H9 (cell line): Measurements from ENCODE around the gene ADAMTS17. TPM values are rescaled to one million over a fixed set of nuclear protein-coding genes. Genes with fewer than 3 reads are reported as not detected.

Source experiments
- DNase-seq: peaks from one replicate; pipeline ENCODE4 v3.0.0-alpha.2; 2017
- H2AFZ ChIP-seq: one replicate; pipeline ENCODE4 v1.6.1; 2013; ENCODE audit warnings: mild to moderate bottlenecking, low read length, control low read depth, moderate library complexity
- H2AK5ac ChIP-seq: 2 replicates; pipeline ENCODE4 v1.6.1; 2013; ENCODE audit warnings: low read length, control low read depth, mixed read lengths; ENCODE audit not compliant: insufficient read length
- H2BK120ac ChIP-seq: one replicate; pipeline ENCODE4 v1.6.1; 2013; ENCODE audit warnings: low read depth, mild to moderate bottlenecking, low read length, control low read depth, inconsistent platforms; ENCODE audit not compliant: poor library complexity, severe bottlenecking
- H2BK12ac ChIP-seq: 2 replicates; pipeline ENCODE4 v1.6.1; 2013; ENCODE audit warnings: low read length, control low read depth, mixed read lengths, low read depth; ENCODE audit not compliant: insufficient read length
- H2BK15ac ChIP-seq: 2 replicates; pipeline ENCODE4 v1.6.1; 2013; ENCODE audit warnings: low read depth, low read length, control low read depth
- H2BK20ac ChIP-seq: one replicate; pipeline ENCODE4 v1.6.1; 2013; ENCODE audit warnings: low read depth, mild to moderate bottlenecking, low read length, control low read depth, inconsistent platforms; ENCODE audit not compliant: poor library complexity, severe bottlenecking
- H2BK5ac ChIP-seq: 2 replicates; pipeline ENCODE4 v1.6.1; 2013; ENCODE audit warnings: low read length, control low read depth, mixed read lengths; ENCODE audit not compliant: insufficient read length
- H3K14ac ChIP-seq: 2 replicates; pipeline ENCODE4 v1.6.1; 2013; ENCODE audit warnings: low read length, control low read depth; ENCODE audit not compliant: insufficient read depth
- H3K18ac ChIP-seq: 2 replicates; pipeline ENCODE4 v1.6.1; 2013; ENCODE audit warnings: low read depth, mild to moderate bottlenecking, mixed read lengths, low read length, control low read depth; ENCODE audit not compliant: insufficient read length
- H3K23ac ChIP-seq: 2 replicates; pipeline ENCODE4 v1.6.1; 2013; ENCODE audit warnings: low read length, control low read depth, mixed read lengths, low read depth; ENCODE audit not compliant: insufficient read length
- H3K23me2 ChIP-seq: 2 replicates; pipeline ENCODE4 v1.6.1; 2013; ENCODE audit warnings: low read depth, mild to moderate bottlenecking, mixed read lengths, low read length, control low read depth; ENCODE audit not compliant: insufficient read length, poor library complexity, severe bottlenecking
- H3K27ac ChIP-seq: 2 replicates; pipeline ENCODE4 v1.5.1; 2013; ENCODE audit warnings: low read length, control low read depth, mixed read lengths, low read depth; ENCODE audit not compliant: insufficient read length
- H3K27me3 ChIP-seq: 2 replicates; pipeline ENCODE4 v1.6.1; 2013; ENCODE audit warnings: low read length, control low read depth, inconsistent platforms; ENCODE audit not compliant: insufficient read depth
- H3K4ac ChIP-seq: 2 replicates; pipeline ENCODE4 v1.6.1; 2013; ENCODE audit warnings: low read depth, mild to moderate bottlenecking, control low read depth, inconsistent platforms, low read length, moderate library complexity
- H3K4me1 ChIP-seq: 2 replicates; pipeline ENCODE4 v1.6.1; 2013; ENCODE audit warnings: low read length, control low read depth, inconsistent platforms; ENCODE audit not compliant: insufficient read depth
- H3K4me2 ChIP-seq: 2 replicates; pipeline ENCODE4 v1.6.1; 2013; ENCODE audit warnings: low read length, control low read depth, mixed read lengths; ENCODE audit not compliant: insufficient read length, insufficient read depth
- H3K56ac ChIP-seq: 2 replicates; pipeline ENCODE4 v1.6.1; 2013; ENCODE audit warnings: low read depth, mild to moderate bottlenecking, mixed read lengths, low read length, control low read depth; ENCODE audit not compliant: insufficient read length
- H3K79me1 ChIP-seq: 2 replicates; pipeline ENCODE4 v1.6.1; 2013; ENCODE audit warnings: low read depth, mild to moderate bottlenecking, moderate library complexity, low read length, control low read depth, inconsistent platforms; ENCODE audit not compliant: insufficient read depth, poor library complexity, severe bottlenecking
- H3K79me2 ChIP-seq: 2 replicates; pipeline ENCODE4 v1.6.1; 2013; ENCODE audit warnings: low read length, control low read depth, inconsistent platforms; ENCODE audit not compliant: insufficient read depth
- H3K9ac ChIP-seq: 2 replicates; pipeline ENCODE4 v1.6.1; 2013; ENCODE audit warnings: low read length, control low read depth, mixed read lengths; ENCODE audit not compliant: insufficient read length; ENCODE audit errors: extremely low read depth
- H3K9me3 ChIP-seq: one replicate; pipeline ENCODE4 v1.6.1; 2013; ENCODE audit warnings: low read depth, low read length, inconsistent platforms; ENCODE audit not compliant: control insufficient read depth
- H3T11ph ChIP-seq: one replicate; pipeline ENCODE4 v1.6.1; 2013; ENCODE audit warnings: mild to moderate bottlenecking, low read length, control low read depth, inconsistent platforms
- H4K20me1 ChIP-seq: one replicate; pipeline ENCODE4 v1.6.1; 2013; ENCODE audit not compliant: control insufficient read depth, insufficient read length, insufficient read depth
- H4K5ac ChIP-seq: 2 replicates; pipeline ENCODE4 v1.6.1; 2013; ENCODE audit warnings: low read depth, mild to moderate bottlenecking, mixed read lengths, low read length, control low read depth; ENCODE audit not compliant: insufficient read length
- H4K8ac ChIP-seq: replicated peaks from 2 replicates; pipeline ENCODE4 v1.6.1; 2013; ENCODE audit warnings: low read length, control low read depth, mixed read lengths, low read depth; ENCODE audit not compliant: insufficient read length
- H4K91ac ChIP-seq: 2 replicates; pipeline ENCODE4 v1.6.1; 2013; ENCODE audit warnings: low read depth, mild to moderate bottlenecking, moderate library complexity, mixed read lengths, low read length, control low read depth; ENCODE audit not compliant: insufficient read length
- H3K27ac Mint-ChIP-seq, 3 experiments: 2 replicates in 2 of 3; 3 replicates in 1 of 3; pipeline ENCODE4 v1.8.0; 2020 to 2021; ENCODE audit warnings: mixed read lengths in 3 of 3, mild to moderate bottlenecking in 1 of 3, moderate library complexity in 1 of 3
- H3K27me3 Mint-ChIP-seq: 2 replicates; pipeline ENCODE4 v1.8.0; 2021; ENCODE audit warnings: low read depth, mild to moderate bottlenecking, moderate library complexity, mixed read lengths
- H3K36me3 Mint-ChIP-seq, 3 experiments: 2 replicates in 2 of 3; 3 replicates in 1 of 3; pipeline ENCODE4 v1.8.0; 2020 to 2021; ENCODE audit warnings: low read depth in 3 of 3, mixed read lengths in 3 of 3; ENCODE audit not compliant: insufficient read depth in 1 of 3
- H3K4me1 Mint-ChIP-seq, 2 experiments: 2 replicates each; pipeline ENCODE4 v1.8.0; 2020; ENCODE audit warnings: mixed read lengths in 2 of 2
- H3K4me3 Mint-ChIP-seq, 2 experiments: 2 replicates in 1 of 2; 3 replicates in 1 of 2; pipeline ENCODE4 v1.8.0; 2020 to 2021; ENCODE audit warnings: mild to moderate bottlenecking in 2 of 2, mixed read lengths in 2 of 2, moderate library complexity in 1 of 2
- H3K9me3 Mint-ChIP-seq, 2 experiments: 2 replicates in 1 of 2; 3 replicates in 1 of 2; pipeline ENCODE4 v1.8.0; 2020; ENCODE audit warnings: mild to moderate bottlenecking in 2 of 2, mixed read lengths in 2 of 2, moderate library complexity in 1 of 2
- WGBS: extraction: QIAGEN DNeasy Blood & Tissue Kit; methylation state at CpG from one replicate; pipeline ENCODE4 v1.1.7; 2013; ENCODE audit warnings: missing lambda C conversion rate, low lambda C conversion rate, mixed read lengths; ENCODE audit not compliant: insufficient read length; ENCODE audit errors: extremely low coverage; 5-methylcytosine and 5-hydroxymethylcytosine counted together
- total RNA-seq: library from RNA; stranded (reverse); gene quantifications from 2 replicates; pipeline ENCODE4 v1.2.1, GENCODE V29; 2021
- TF ChIP-seq, protein P1 (sequence below): fragments of 200-600 bp; sonication (generic); conservative IDR thresholded peaks from 3 replicates; pipeline ENCODE4 v1.8.0; 2021; ENCODE audit warnings: antibody characterized with exemption, mild to moderate bottlenecking

ADAMTS17 gene
- total RNA-seq, 1 experiment from 2014 or later = 2.9 TPM

DNA sequence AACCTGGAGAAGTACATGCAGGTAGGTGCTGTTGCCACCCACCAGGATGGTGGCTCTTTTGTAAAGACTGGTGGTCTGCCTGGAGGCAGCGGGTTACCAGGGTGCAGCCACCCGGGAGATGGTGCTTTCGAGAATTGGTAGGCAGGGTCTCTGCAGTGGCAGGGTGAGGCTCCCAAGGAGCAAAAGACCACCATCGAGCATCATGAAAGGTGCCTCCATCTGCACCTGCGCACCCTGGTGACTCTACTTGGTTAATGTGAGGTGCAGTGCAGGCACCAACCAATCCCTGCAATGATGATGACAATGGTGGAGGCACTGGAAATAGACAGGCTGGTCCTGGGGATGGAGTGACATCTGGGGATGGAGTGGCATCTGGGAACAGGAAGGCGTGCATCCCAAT lies 236.7 kb downstream of the ADAMTS17 start:
- TF ChIP-seq, protein P1, sequence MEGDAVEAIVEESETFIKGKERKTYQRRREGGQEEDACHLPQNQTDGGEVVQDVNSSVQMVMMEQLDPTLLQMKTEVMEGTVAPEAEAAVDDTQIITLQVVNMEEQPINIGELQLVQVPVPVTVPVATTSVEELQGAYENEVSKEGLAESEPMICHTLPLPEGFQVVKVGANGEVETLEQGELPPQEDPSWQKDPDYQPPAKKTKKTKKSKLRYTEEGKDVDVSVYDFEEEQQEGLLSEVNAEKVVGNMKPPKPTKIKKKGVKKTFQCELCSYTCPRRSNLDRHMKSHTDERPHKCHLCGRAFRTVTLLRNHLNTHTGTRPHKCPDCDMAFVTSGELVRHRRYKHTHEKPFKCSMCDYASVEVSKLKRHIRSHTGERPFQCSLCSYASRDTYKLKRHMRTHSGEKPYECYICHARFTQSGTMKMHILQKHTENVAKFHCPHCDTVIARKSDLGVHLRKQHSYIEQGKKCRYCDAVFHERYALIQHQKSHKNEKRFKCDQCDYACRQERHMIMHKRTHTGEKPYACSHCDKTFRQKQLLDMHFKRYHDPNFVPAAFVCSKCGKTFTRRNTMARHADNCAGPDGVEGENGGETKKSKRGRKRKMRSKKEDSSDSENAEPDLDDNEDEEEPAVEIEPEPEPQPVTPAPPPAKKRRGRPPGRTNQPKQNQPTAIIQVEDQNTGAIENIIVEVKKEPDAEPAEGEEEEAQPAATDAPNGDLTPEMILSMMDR = no peak
- no peak for DNase-seq
- Histone ChIP-seq H2BK15ac (no peak overlapping the region), H3K79me2 (no peaks in the 10 kb centered on the region), H3K56ac (no peak overlapping the region), H4K91ac (no peak overlapping the region), H2BK5ac (no peak overlapping the region), H3K4ac (no peak overlapping the region), H2AK5ac (no peak overlapping the region), H3K23ac (no peak overlapping the region), H3K9me3 (no peaks in the 10 kb centered on the region), H4K5ac (no peak overlapping the region), H3K27ac (no peak overlapping the region), H3K9ac (no peak overlapping the region), H3K27me3 (no peaks in the 10 kb centered on the region), H3K79me1 (no peaks in the 10 kb centered on the region), H3K14ac (no peak overlapping the region), H3K4me1 (no peaks in the 10 kb centered on the region), H4K8ac (no peak overlapping the region), H3K4me2 (no peak overlapping the region), H2BK12ac (no peak overlapping the region), H2AFZ (no peak overlapping the region), H3T11ph (no peak overlapping the region), H3K23me2 (no peaks in the 10 kb centered on the region), H3K18ac (no peak overlapping the region), H2BK20ac (no peak overlapping the region), H4K20me1 (no peaks in the 10 kb centered on the region), H2BK120ac (no peak overlapping the region)
- Mint-ChIP-seq H3K36me3 (no peaks in the 10 kb centered on the region; a peak in 1 of 7 replicates), H3K27me3 (peaks cover 10% of the 10 kb centered on the region), H3K4me1 (peaks cover 0 to 5% of the 10 kb centered on the region in 2 experiments; a peak in 2 of 4 replicates), H3K9me3 (peaks cover 0 to 1% of the 10 kb centered on the region in 2 experiments; a peak in 2 of 5 replicates), H3K27ac (no peak overlapping the region; a peak in 1 of 7 replicates), H3K4me3 (no peak overlapping the region)
- WGBS = no CpG with 5 or more reads among the region's 6 CpGs
